CD4-positive, CD25-positive, alpha-beta regulatory T cell (primary cell): ENCODE data around the gene GARNL3. TPM values are rescaled to one million over a fixed set of nuclear protein-coding genes. Genes with fewer than 3 reads are reported as not detected.

ENCODE experiments used
- ATAC-seq, 2 donors: fragments of 150-1000 bp; cut with Tn5 transposase; one replicate each; pipeline ENCODE4 v1.10.0; 2021; ENCODE audit warnings: low read depth in 2 of 2, moderate number of reproducible peaks in 2 of 2, moderate library complexity in 1 of 2
- DNase-seq, 3 donors: peaks; one replicate each; pipeline versions ENCODE4 v3.0.0 to v3.0.0-alpha.2; 2012 to 2022; ENCODE audit warnings: mixed read lengths in 1 of 3
- H3K27ac ChIP-seq: one replicate; pipeline ENCODE4 v1.7.0; 2013; ENCODE audit warnings: mild to moderate bottlenecking, low read length; ENCODE audit not compliant: insufficient read depth, poor library complexity, severe bottlenecking
- H3K27me3 ChIP-seq: one replicate; pipeline ENCODE4 v1.7.0; 2013; ENCODE audit warnings: low read length; ENCODE audit not compliant: control insufficient read depth, insufficient read depth
- H3K36me3 ChIP-seq: one replicate; pipeline ENCODE4 v1.7.0; 2013; ENCODE audit warnings: mild to moderate bottlenecking, low read length, moderate library complexity; ENCODE audit not compliant: control insufficient read depth, insufficient read depth
- H3K4me1 ChIP-seq: 2 replicates; pipeline ENCODE4 v1.7.0; 2013; ENCODE audit warnings: mild to moderate bottlenecking, low read length; ENCODE audit not compliant: insufficient read depth, control insufficient read depth, poor library complexity, severe bottlenecking
- H3K4me3 ChIP-seq: one replicate; pipeline ENCODE4 v1.7.0; 2013; ENCODE audit warnings: low read depth, mild to moderate bottlenecking, low read length, moderate library complexity
- H3K9me3 ChIP-seq, 2 experiments: 1 replicate in 1 of 2; 2 replicates in 1 of 2; pipeline ENCODE4 v1.7.0; 2013; ENCODE audit warnings: low read length in 2 of 2, mild to moderate bottlenecking in 1 of 2, moderate library complexity in 1 of 2; ENCODE audit not compliant: control insufficient read depth in 2 of 2
- H3K27ac Mint-ChIP-seq, 3 donors: one replicate each; pipeline ENCODE4 v1.8.0; 2020 to 2022; ENCODE audit warnings: mild to moderate bottlenecking in 3 of 3, mixed read lengths in 3 of 3, moderate library complexity in 2 of 3
- H3K27me3 Mint-ChIP-seq: one replicate; pipeline ENCODE4 v1.8.0; 2022; ENCODE audit warnings: mild to moderate bottlenecking, mixed read lengths
- H3K36me3 Mint-ChIP-seq: one replicate; pipeline ENCODE4 v1.8.0; 2020; ENCODE audit warnings: mixed read lengths
- H3K4me1 Mint-ChIP-seq, 4 donors: one replicate each; pipeline ENCODE4 v1.8.0; 2020 to 2022; ENCODE audit warnings: mixed read lengths in 4 of 4, mild to moderate bottlenecking in 1 of 4
- H3K4me3 Mint-ChIP-seq, 4 donors: one replicate each; pipeline ENCODE4 v1.8.0; 2020 to 2022; ENCODE audit warnings: mild to moderate bottlenecking in 4 of 4, mixed read lengths in 4 of 4, moderate library complexity in 3 of 4
- H3K9me3 Mint-ChIP-seq, 7 donors: one replicate each; pipeline ENCODE4 v1.8.0; 2020 to 2022; ENCODE audit warnings: mixed read lengths in 7 of 7, mild to moderate bottlenecking in 3 of 7, moderate library complexity in 2 of 7
- polyA plus RNA-seq, 4 donors: library from polyadenylated mRNA; unstranded; fragments of 300-500 nt; fragmentation: Illumina TruSeq; gene quantifications; one replicate each; pipeline ENCODE4 v1.2.3, GENCODE V29; 2021
- total RNA-seq: library from RNA; stranded (reverse); gene quantifications from one replicate; pipeline ENCODE4 v1.2.3, GENCODE V29; 2022

The GARNL3 gene
- total and polyA plus RNA-seq, 5 donors from 2014 or later: 0.69 to 4.3 (median 0.99) TPM; not detected in 2

DNA sequence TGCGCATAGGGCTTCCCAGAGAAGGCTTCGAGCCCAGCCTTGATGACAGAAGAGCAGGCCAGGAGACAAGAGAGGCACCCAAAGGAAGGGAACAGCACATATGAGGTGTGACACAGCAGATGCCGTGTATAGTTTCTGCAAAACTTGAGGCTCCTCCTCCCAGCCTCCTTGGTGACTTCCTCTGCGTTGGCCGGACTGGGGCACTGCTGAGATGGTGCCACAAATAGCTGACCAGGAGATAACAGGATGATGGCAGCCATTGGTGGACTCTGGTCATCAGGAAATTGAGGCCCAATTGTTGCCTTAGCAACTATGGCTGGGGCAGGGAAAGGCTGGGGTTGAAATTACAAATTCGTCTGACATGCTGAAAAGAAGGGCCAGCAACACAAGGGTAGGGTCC is 154.8 kb downstream of the GARNL3 start:
- no peaks in the 10 kb centered on the region for H3K36me3 ChIP-seq
- DNase-seq (no peak), ATAC-seq (no peak)
- peak overlapping the region in 1 of 3 donors; percentile 38 for H3K27ac Mint-ChIP-seq
- H3K4me3 Mint-ChIP-seq: peak overlapping the region in 1 of 4 donors; percentile 24
- peaks cover 4 to 25% (median 11%) of the 10 kb centered on the region in 4 donors for H3K4me1 Mint-ChIP-seq
- H3K4me1 ChIP-seq: peaks cover 11% of the 10 kb centered on the region
- H3K27me3 ChIP-seq: no peaks in the 10 kb centered on the region
- H3K9me3 ChIP-seq: no peaks in the 10 kb centered on the region
- no peaks in the 10 kb centered on the region for H3K27me3 Mint-ChIP-seq
- no peak overlapping the region for H3K27ac ChIP-seq
- no peaks in the 10 kb centered on the region for H3K36me3 Mint-ChIP-seq
- H3K4me3 ChIP-seq: no peak overlapping the region
- no peaks in the 10 kb centered on the region for H3K9me3 Mint-ChIP-seq

DNA sequence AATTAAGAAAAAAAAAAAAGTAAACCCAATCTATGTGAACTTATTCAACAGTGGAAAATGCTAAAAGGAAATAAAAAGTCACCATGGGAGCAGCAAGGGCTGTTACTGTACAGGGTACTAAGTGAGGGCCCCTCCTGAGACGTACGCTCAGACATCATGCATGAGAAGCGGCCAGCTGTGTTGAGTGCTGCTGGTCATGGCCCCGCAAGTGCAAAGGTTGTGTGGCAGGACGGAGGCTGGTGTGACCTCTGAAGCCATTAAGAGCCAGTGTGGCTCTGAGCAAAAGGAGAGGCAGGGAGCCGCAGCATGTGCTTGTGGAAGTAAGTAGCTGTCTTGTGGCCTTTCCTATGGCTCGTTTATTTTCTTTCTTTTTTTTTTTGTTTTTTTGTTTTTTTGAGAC is 156.5 kb downstream of the GARNL3 start:
- peaks cover 23% of the 10 kb centered on the region for H3K4me1 ChIP-seq
- ATAC-seq (no peak), DNase-seq (no peak)
- no peak overlapping the region for H3K4me3 ChIP-seq
- peaks cover 12 to 42% (median 22%) of the 10 kb centered on the region in 4 donors for H3K4me1 Mint-ChIP-seq
- no peaks in the 10 kb centered on the region for H3K27me3 Mint-ChIP-seq
- no peaks in the 10 kb centered on the region for H3K27me3 ChIP-seq
- peak overlapping the region in 1 of 4 donors; percentile 47 for H3K4me3 Mint-ChIP-seq
- H3K27ac Mint-ChIP-seq: no peak overlapping the region
- no peaks in the 10 kb centered on the region for H3K9me3 ChIP-seq
- no peak overlapping the region for H3K27ac ChIP-seq
- no peaks in the 10 kb centered on the region for H3K36me3 Mint-ChIP-seq
- H3K36me3 ChIP-seq: no peaks in the 10 kb centered on the region
- H3K9me3 Mint-ChIP-seq: no peaks in the 10 kb centered on the region

DNA sequence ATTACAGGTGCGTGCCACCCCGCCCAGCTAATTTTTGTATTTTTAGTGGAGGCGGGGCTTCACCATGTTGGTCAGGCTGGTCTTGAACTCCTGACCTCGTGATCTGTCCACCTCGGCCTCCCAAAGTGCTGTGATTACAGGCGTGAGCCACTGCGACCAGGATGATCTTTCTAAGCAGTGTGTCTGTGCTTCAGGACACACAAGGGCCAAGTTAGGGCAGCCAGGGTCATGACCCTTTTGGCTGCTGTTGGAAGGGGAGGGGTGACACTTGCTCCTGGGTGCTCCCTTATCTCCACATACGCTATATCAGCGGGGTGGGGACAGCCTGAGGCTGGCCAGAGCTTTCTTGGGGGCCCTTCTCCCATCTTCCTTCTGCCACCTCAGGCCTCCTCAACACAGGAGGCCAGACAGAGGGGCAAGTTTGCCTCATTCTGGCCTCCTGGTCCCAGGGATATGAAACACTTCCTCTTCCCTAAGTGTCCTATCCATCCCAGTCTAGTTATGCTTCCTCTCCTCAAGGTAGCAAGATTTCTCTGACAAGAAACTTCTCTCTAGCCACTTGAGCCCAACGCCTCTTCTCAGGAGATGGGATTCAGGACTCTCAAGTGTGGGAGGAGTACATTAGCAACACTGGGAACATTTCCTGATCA is 157.7 kb downstream of the GARNL3 start:
- Histone ChIP-seq H3K36me3 (peaks cover 2% of the 10 kb centered on the region), H3K27ac (no peak overlapping the region), H3K9me3 (no peaks in the 10 kb centered on the region), H3K4me1 (peaks cover 23% of the 10 kb centered on the region), H3K27me3 (no peaks in the 10 kb centered on the region), H3K4me3 (no peak overlapping the region)
- Mint-ChIP-seq H3K4me3 (peak overlapping the region in 1 of 4 donors; percentile 99), H3K4me1 (peaks cover 17 to 52% (median 28%) of the 10 kb centered on the region in 4 donors), H3K9me3 (no peaks in the 10 kb centered on the region), H3K36me3 (peaks cover 6% of the 10 kb centered on the region), H3K27ac (no peak overlapping the region), H3K27me3 (no peaks in the 10 kb centered on the region)
- ATAC-seq (no peak), DNase-seq (no peak)

DNA sequence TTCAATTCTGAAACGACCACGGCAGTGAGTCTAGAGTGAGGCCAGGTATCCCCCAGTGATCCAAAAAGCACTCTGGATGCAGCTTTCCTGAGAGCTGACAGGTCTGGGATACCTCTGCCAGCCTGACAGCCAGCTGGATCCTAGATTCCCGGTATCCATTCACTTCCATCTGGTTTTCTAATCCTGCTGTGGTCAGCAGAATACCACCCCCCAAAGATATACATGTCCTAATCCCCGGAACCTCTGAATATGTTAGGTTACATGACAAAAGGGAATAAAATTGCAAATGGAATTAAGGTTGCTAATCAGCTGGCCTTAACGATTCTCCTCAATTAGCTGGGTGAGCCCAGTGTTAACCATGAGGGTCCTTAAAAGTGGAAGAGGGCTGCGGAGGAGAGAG is 158.2 kb downstream of the GARNL3 start:
- no peak overlapping the region for H3K27ac ChIP-seq
- Mint-ChIP-seq H3K27ac (peak overlapping the region in 2 of 3 donors; percentile 97), H3K4me1 (peaks cover 17 to 56% (median 30%) of the 10 kb centered on the region in 4 donors), H3K4me3 (peak overlapping the region; percentile 98 to 99 (median 98)), H3K9me3 (no peaks in the 10 kb centered on the region), H3K27me3 (no peaks in the 10 kb centered on the region), H3K36me3 (peaks cover 6% of the 10 kb centered on the region)
- DNase-seq: no peak
- H3K36me3 ChIP-seq: peaks cover 2% of the 10 kb centered on the region
- ATAC-seq: no peak
- H3K9me3 ChIP-seq: no peaks in the 10 kb centered on the region
- H3K27me3 ChIP-seq: no peaks in the 10 kb centered on the region
- peaks cover 23% of the 10 kb centered on the region for H3K4me1 ChIP-seq
- peak overlapping the region; percentile 98 for H3K4me3 ChIP-seq

DNA sequence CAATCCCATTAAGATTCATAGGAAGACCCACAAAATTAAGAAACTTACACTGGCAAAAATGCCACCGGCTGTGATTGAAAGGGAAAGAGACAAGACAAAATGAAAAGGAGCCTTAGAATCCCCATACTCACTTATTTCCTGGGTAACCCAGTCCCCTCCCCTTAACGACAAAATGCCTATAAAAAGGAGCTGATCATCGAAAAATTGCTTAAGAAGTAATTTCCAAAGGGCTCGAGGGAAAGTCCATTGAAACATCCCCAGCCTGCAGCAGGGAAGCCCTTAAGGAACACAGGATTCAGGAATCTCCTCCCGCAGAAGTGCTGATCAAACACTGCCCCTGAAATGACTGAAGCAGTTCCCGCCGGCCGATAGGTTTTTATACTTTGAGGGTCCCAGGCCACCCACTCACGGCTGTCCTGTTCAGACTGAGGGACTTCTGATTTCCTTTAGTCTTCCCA is 158.9 kb downstream of the GARNL3 start:
- no peaks in the 10 kb centered on the region for H3K9me3 Mint-ChIP-seq
- peak overlapping the region; percentile 98 to 99 (median 98) for H3K4me3 Mint-ChIP-seq
- H3K27ac Mint-ChIP-seq: peak overlapping the region; percentile 96 to 97 (median 97)
- peaks cover 6% of the 10 kb centered on the region for H3K36me3 Mint-ChIP-seq
- H3K4me1 ChIP-seq: peaks cover 23% of the 10 kb centered on the region
- no peaks in the 10 kb centered on the region for H3K27me3 Mint-ChIP-seq
- H3K27ac ChIP-seq: peak overlapping the region; percentile 78
- H3K4me1 Mint-ChIP-seq: peaks cover 17 to 62% (median 35%) of the 10 kb centered on the region in 4 donors
- no peak for ATAC-seq
- peak overlapping the region; percentile 98 for H3K4me3 ChIP-seq
- DNase-seq: no peak
- no peaks in the 10 kb centered on the region for H3K9me3 ChIP-seq
- H3K27me3 ChIP-seq: no peaks in the 10 kb centered on the region
- peaks cover 3% of the 10 kb centered on the region for H3K36me3 ChIP-seq

DNA sequence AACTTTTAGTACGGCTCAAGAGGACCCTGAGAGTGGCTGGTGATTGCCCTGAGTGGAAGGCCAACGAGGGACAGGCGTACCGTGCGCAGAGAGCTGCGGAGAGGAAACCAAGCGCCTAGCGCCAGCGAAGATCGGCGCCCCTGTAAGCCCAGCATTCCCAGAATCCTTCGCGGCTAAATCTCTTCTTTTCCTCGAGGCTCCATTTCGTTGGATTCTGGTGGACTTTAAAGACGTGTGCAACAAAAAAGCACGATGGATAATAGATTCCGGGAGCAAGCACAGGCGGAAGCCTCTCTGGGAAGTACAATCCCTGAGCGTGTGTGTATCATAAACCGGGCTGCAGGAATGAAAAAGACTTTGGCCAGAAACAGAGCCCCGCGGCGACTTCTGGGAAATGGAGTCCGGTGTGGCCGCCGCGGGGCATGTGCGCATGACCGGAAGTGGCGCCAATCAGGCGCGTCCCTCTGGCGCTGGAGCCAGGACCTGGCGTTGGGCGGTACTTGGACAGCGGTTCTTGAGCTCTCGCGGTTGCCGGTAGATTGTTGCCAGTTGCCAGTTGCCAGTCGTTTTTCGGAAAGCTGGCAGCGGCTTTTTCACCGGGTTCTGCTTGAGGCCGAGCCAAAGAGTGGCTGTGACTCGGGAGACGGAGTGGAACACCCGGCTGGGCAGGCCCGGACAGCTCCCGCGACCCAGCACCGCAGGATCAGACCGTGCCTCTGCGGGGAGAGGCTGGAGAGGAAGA is 159.5 kb downstream of the GARNL3 start, which contains the start of gene ZNF79:
Gene ZNF79 (plus strand): TSS at position 449 of the 742 bp plus-strand sequence. CDS start 406 bp downstream, outside the sequence.
- H3K27ac Mint-ChIP-seq: peak within 1 kb of the TSS; percentile 96 to 97 (median 97)

DNA sequence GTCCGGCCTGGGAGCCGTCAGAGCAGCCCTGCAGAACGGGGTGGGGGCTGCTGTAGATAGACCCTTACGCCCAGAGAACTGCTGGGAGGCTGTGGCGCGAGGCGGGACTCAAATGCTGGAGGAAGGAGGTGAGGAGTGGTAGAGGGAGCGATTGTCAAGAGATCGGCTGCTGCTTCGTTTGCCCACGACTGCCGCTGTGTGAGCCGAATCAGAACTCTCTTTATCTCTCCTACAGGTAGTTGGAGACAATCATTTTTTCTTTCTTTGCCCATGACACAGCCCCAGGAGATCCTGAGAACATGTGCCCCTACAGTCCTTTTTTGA is 160.1 kb downstream of the GARNL3 start:
- peak; percentile 35 to 44 for ATAC-seq
- peak overlapping the region; percentile 98 for H3K4me3 ChIP-seq
- peak in 2 of 3 donors; percentile 13 to 57 for DNase-seq
- Mint-ChIP-seq H3K9me3 (no peaks in the 10 kb centered on the region), H3K36me3 (peaks cover 6% of the 10 kb centered on the region), H3K4me3 (peak overlapping the region; percentile 98 to 99 (median 98)), H3K4me1 (peaks cover 17 to 62% (median 34%) of the 10 kb centered on the region in 4 donors), H3K27me3 (no peaks in the 10 kb centered on the region), H3K27ac (peak overlapping the region in 2 of 3 donors; percentile 96 to 97)
- no peaks in the 10 kb centered on the region for H3K27me3 ChIP-seq
- peaks cover 23% of the 10 kb centered on the region for H3K4me1 ChIP-seq
- peak overlapping the region; percentile 78 for H3K27ac ChIP-seq
- no peaks in the 10 kb centered on the region for H3K9me3 ChIP-seq
- peaks cover 11% of the 10 kb centered on the region for H3K36me3 ChIP-seq

More for the DNA sequence above, 159.5 kb downstream of the GARNL3 start, which contains the start of gene ZNF79:
- Mint-ChIP-seq H3K36me3 (peaks cover 6% of the 10 kb centered on the region), H3K4me3 (peak within 1 kb of the TSS; percentile 98 to 99 (median 98)), H3K4me1 (peaks cover 17 to 65% (median 34%) of the 10 kb centered on the region in 4 donors), H3K9me3 (no peaks in the 10 kb centered on the region), H3K27me3 (no peaks in the 10 kb centered on the region)
- Histone ChIP-seq H3K27ac (peak within 1 kb of the TSS; percentile 78), H3K4me1 (peaks cover 23% of the 10 kb centered on the region), H3K27me3 (no peaks in the 10 kb centered on the region), H3K4me3 (peak within 1 kb of the TSS; percentile 98), H3K9me3 (no peaks in the 10 kb centered on the region), H3K36me3 (peaks cover 9% of the 10 kb centered on the region)
- ATAC-seq (peak; percentile 87), DNase-seq (peak; percentile 88 to 95 (median 89))
